RWPE2 (cell line): ENCODE results near the gene CACNG7.

Source experiments
- ATAC-seq: fragments of 200-7000 bp; cut with Tn5 transposase; 3 replicates; pipeline ENCODE4 v1.9.1; 2021; ENCODE audit warnings: low read depth
- DNase-seq: peaks from one replicate; pipeline ENCODE4 v3.0.0-alpha.2; 2020; ENCODE audit warnings: low spot score
- H3K27ac ChIP-seq: fragments of 450-650 bp; 2 replicates; pipeline ENCODE4 v1.5.1; 2017; ENCODE audit warnings: mild to moderate bottlenecking; ENCODE audit not compliant: poor library complexity, severe bottlenecking
- H3K27me3 ChIP-seq: fragments of 250-450 bp; sonication (Bioruptor Pico); 2 replicates; pipeline ENCODE4 v1.5.1; 2021; ENCODE audit warnings: mild to moderate bottlenecking, moderate library complexity; ENCODE audit not compliant: insufficient read depth, poor library complexity, severe bottlenecking
- H3K36me3 ChIP-seq: fragments of 250-450 bp; sonication (Bioruptor Pico); 2 replicates; pipeline ENCODE4 v1.5.1; 2020; ENCODE audit warnings: low read depth, mild to moderate bottlenecking, moderate library complexity
- H3K4me1 ChIP-seq: fragments of 250-450 bp; sonication (Bioruptor Pico); 2 replicates; pipeline ENCODE4 v1.5.1; 2021; ENCODE audit warnings: mild to moderate bottlenecking, moderate library complexity; ENCODE audit not compliant: insufficient read depth, poor library complexity, severe bottlenecking
- H3K4me3 ChIP-seq: fragments of 250-450 bp; sonication (Bioruptor Pico); 2 replicates; pipeline ENCODE4 v1.5.1; 2021; ENCODE audit warnings: mild to moderate bottlenecking, moderate library complexity; ENCODE audit not compliant: severe bottlenecking
- H3K9me3 ChIP-seq: fragments of 250-450 bp; sonication (Bioruptor Pico); 2 replicates; pipeline ENCODE4 v1.5.1; 2021; ENCODE audit warnings: mild to moderate bottlenecking, moderate library complexity; ENCODE audit not compliant: severe bottlenecking
- TF ChIP-seq, protein P1 (sequence below): fragments of 450-650 bp; IDR thresholded peaks from one replicate; pipeline ENCODE4 v1.5.1; 2017; ENCODE audit warnings: mild to moderate bottlenecking, moderate library complexity; ENCODE audit not compliant: poor library complexity, severe bottlenecking

Gene CACNG7

DNA sequence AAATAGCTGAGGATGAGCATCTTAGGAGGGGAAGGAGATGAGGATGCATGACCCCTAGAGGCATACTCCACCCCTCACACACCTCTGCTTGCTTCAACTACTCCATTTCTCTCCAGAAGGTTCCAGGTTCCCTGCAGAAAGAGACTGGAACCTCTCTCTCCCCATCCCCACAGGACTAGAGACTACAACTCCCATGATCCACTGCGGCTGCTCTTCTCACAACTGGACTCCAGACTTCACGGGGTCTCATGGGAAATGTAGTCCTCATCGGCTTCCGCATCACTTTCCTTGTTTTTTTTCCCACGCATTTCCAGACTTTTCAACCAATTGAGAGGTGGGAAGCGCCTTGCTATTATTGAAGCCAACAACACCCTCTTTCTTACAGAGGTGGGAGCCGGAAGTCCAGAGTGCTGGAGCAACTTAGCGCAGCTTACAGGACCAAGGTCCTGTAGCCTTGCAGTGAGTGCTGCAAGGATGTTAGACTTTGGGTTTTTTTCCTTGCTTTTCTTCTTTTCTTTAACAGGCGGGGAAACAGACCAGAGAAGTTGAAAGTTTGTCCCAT is 68.4 kb downstream of the CACNG7 start:
- no peaks in the 10 kb centered on the region for H3K27me3 ChIP-seq
- DNase-seq, result peak; percentile 86
- ATAC-seq, result 0 out of 3 replicates have a peak, but pooled peaks have one; percentile 6
- no peaks in the 10 kb centered on the region for H3K9me3 ChIP-seq
- H3K36me3 ChIP-seq, result no peaks in the 10 kb centered on the region; the same call in 1 of the 2 replicates
- peak overlapping the region; percentile 90 for H3K27ac ChIP-seq
- TF ChIP-seq, protein P1, sequence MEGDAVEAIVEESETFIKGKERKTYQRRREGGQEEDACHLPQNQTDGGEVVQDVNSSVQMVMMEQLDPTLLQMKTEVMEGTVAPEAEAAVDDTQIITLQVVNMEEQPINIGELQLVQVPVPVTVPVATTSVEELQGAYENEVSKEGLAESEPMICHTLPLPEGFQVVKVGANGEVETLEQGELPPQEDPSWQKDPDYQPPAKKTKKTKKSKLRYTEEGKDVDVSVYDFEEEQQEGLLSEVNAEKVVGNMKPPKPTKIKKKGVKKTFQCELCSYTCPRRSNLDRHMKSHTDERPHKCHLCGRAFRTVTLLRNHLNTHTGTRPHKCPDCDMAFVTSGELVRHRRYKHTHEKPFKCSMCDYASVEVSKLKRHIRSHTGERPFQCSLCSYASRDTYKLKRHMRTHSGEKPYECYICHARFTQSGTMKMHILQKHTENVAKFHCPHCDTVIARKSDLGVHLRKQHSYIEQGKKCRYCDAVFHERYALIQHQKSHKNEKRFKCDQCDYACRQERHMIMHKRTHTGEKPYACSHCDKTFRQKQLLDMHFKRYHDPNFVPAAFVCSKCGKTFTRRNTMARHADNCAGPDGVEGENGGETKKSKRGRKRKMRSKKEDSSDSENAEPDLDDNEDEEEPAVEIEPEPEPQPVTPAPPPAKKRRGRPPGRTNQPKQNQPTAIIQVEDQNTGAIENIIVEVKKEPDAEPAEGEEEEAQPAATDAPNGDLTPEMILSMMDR, result no peak
- no peaks in the 10 kb centered on the region for H3K4me1 ChIP-seq
- H3K4me3 ChIP-seq, result peak overlapping the region; percentile 38

DNA sequence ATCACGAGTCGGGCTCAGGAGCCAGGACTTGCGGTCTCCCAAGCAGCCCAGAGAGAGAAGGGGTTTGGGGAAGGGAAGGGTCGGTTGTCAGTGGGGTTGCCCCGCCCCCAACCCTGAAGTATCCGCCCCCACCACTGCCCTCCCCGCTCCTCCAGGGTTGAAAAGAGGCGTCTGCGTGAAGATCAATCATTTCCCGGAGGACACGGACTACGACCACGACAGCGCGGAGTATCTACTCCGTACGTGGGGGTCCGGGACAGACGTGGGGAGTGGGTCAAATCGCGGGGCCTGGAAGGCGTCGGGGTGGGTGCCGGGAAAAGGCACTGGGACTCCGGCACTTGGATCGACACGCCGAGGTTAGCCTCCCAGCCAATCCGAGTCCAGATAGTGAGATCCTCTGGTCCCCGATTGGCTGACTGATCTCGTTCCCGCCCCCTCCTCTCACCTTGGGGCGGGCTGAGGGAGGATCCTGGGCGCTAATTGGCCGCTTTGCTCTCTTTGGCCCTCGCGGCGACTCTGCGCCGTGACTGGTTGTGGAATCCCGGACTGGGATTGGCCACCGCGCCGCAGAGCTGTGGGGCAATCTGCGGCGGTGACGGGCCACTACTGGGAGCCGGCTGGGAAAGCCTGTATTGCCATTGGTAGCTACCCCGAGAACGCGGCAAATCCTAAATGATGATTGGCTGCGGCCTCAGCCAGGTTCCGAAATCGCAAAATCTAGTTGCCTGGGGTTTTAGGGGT is 69.1 kb downstream of the CACNG7 start:
- Histone ChIP-seq H3K4me1 (no peaks in the 10 kb centered on the region), H3K4me3 (peak overlapping the region; percentile 38), H3K36me3 (no peaks in the 10 kb centered on the region; the same call in 1 of the 2 replicates), H3K9me3 (no peaks in the 10 kb centered on the region), H3K27me3 (no peaks in the 10 kb centered on the region), H3K27ac (peak overlapping the region; percentile 90)
- ATAC-seq (peak; percentile 61), DNase-seq (peak; percentile 98)
- TF ChIP-seq, protein P1, result no peak

DNA sequence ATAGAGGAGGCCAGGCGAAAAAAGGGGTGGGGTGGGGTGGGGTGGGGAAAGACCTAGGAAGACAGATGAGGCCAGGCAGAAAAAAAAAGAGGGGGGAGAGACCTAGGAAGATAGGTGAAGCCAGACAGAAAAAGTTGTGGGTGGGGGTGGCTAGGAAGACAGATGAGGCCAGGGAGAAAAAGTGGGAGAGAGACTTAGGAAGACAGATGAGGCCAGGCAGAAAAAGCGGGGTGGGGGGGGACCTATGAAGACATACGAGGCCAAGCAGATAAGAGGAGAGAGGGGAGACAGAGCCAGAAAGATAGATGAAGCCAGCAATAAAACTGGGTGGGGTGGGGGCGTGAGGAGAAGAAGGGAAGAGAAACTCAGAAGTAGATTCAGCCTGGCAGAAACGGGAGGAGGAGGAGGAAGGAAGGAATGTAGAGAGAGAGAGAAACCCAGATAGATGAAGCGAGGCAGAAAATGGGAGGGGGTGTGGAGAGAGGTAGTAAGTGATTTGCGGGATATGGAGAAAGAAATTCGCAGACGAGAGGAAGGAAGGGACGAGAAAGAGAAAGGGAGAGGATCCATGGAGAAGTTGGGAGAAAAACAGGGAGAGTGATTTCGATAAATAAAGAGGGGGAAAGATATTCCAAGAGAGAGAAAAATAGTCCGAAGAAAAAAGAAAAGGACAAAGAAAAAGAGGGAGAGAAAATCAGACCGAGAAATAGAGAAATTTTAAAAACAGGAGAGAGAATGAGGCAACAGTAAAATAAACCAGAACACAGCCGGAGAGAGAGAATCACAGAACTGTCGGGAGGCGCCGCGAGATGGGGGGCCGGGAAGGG is 70.1 kb downstream of the CACNG7 start:
- no peaks in the 10 kb centered on the region for H3K4me1 ChIP-seq
- no peak for ATAC-seq
- peak overlapping the region; percentile 90 for H3K27ac ChIP-seq
- TF ChIP-seq, protein P1, result no peak
- peak overlapping the region; percentile 52 for H3K4me3 ChIP-seq
- H3K9me3 ChIP-seq, result no peaks in the 10 kb centered on the region
- no peak for DNase-seq
- H3K36me3 ChIP-seq, result no peaks in the 10 kb centered on the region; the same call in 1 of the 2 replicates
- no peaks in the 10 kb centered on the region for H3K27me3 ChIP-seq

DNA sequence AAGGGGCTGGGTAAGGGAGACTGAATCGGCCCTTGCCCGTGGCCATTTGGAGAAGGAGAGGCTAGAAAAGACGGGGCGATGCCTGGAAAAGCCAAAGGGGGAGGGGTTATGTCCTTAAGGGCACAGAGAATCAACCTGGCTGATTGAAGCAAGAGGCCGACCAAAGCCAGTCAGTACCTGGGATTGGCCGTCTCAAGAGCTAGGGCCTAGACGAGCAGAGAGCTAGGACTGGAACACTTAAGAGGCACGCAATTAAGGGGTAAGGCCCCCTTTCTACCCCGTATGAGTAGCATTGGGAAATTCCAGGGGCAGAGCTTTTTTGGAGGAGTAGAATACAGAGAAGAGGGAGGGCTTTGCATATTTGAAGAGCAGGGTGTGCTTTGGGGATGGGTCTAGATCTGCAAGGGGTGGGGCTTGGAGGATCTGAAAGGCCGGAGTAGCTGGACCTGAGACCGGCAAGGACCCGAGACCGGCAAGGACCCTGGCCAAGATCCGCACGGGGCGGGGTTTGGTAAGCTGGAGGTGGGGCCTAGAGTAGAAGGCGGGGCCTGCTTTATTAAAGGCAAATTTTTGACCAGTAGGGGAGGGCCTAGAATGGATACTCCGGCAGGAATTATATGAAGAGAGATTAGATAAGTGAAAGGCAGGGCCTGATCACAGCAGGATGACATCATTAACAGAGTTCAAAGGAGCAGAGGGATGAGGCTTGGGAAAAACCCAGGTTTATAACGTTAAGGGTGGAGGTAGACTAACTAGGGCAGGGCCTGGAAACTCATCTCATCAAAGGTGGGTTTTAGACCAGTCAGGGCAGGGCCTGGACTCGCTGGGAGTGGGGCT is 71.7 kb downstream of the CACNG7 start:
- Histone ChIP-seq H3K36me3 (no peaks in the 10 kb centered on the region), H3K27ac (peak overlapping the region; percentile 90), H3K4me1 (no peaks in the 10 kb centered on the region), H3K9me3 (no peaks in the 10 kb centered on the region), H3K27me3 (no peaks in the 10 kb centered on the region), H3K4me3 (peak overlapping the region; percentile 52)
- DNase-seq (peak; percentile 91), ATAC-seq (peak; percentile 40)
- TF ChIP-seq, protein P1, result no peak
